Liver (tissue), 9 donors: Measurements from ENCODE around the gene STK4. TPM values are rescaled to one million over a fixed set of nuclear protein-coding genes. Genes with fewer than 3 reads are reported as not detected.

ENCODE experiments used
- DNase-seq: peaks from one replicate; pipeline ENCODE4 v3.0.0-alpha.2; 2017; ENCODE audit warnings: low spot score
- H3K27ac ChIP-seq, 2 donors: one replicate each; pipeline ENCODE4 v1.7.0; 2013; ENCODE audit warnings: inconsistent platforms in 2 of 2, low read length in 2 of 2, control low read depth in 1 of 2, low read depth in 1 of 2, mild to moderate bottlenecking in 1 of 2
- H3K27me3 ChIP-seq, 4 donors: one replicate each; pipeline versions ENCODE4 v1.6.1 to v1.7.0; 2013; ENCODE audit warnings: low read length in 3 of 4, inconsistent platforms in 1 of 4, mild to moderate bottlenecking in 1 of 4, moderate library complexity in 1 of 4; ENCODE audit not compliant: control insufficient read depth in 4 of 4, insufficient read depth in 4 of 4
- H3K36me3 ChIP-seq, 4 donors: one replicate each; pipeline versions ENCODE4 v1.6.1 to v1.7.0; 2013; ENCODE audit warnings: low read length in 3 of 4, mild to moderate bottlenecking in 3 of 4, low read depth in 1 of 4, moderate library complexity in 1 of 4; ENCODE audit not compliant: control insufficient read depth in 4 of 4, insufficient read depth in 3 of 4
- H3K4me1 ChIP-seq, 4 donors: one replicate each; pipeline versions ENCODE4 v1.6.1 to v1.7.0; 2013; ENCODE audit warnings: low read length in 3 of 4, mild to moderate bottlenecking in 3 of 4, moderate library complexity in 1 of 4; ENCODE audit not compliant: control insufficient read depth in 4 of 4, insufficient read depth in 4 of 4
- H3K4me3 ChIP-seq, 3 donors: one replicate each; pipeline versions ENCODE4 v1.6.1 to v1.7.0; 2013; ENCODE audit warnings: low read length in 3 of 3, control low read depth in 1 of 3, low read depth in 1 of 3, mild to moderate bottlenecking in 1 of 3
- H3K9ac ChIP-seq, 2 donors: one replicate each; pipeline ENCODE4 v1.7.0; 2013; ENCODE audit warnings: low read length in 2 of 2, mild to moderate bottlenecking in 2 of 2, moderate library complexity in 2 of 2, control low read depth in 1 of 2, low read depth in 1 of 2
- H3K9me3 ChIP-seq, 4 donors: one replicate each; pipeline versions ENCODE4 v1.6.1 to v1.7.0; 2013; ENCODE audit warnings: low read length in 3 of 4; ENCODE audit not compliant: control insufficient read depth in 4 of 4
- ATF3 ChIP-seq: IDR thresholded peaks from 2 replicates; pipeline ENCODE4 v1.6.1; 2016; ENCODE audit warnings: antibody characterized with exemption
- CTCF ChIP-seq: fragments of 150-350 bp; IDR thresholded peaks from 2 replicates; pipeline ENCODE4 v1.5.1; 2017; ENCODE audit warnings: improper control_type of control experiment, low read depth, low read length; ENCODE audit not compliant: missing input control
- EGR1 ChIP-seq, 2 donors: IDR thresholded peaks; 2 replicates each; pipeline ENCODE4 v1.6.1; 2016 to 2018; ENCODE audit warnings: antibody characterized with exemption in 2 of 2, low read depth in 2 of 2
- FOXA2 ChIP-seq: IDR thresholded peaks from 2 replicates; pipeline ENCODE4 v1.6.1; 2016; ENCODE audit warnings: antibody characterized with exemption
- GABPA ChIP-seq, 2 donors: IDR thresholded peaks in 1 of 2; conservative IDR thresholded peaks in 1 of 2; 2 replicates each; pipeline ENCODE4 v1.6.1; 2016; ENCODE audit warnings: antibody characterized with exemption in 2 of 2, mild to moderate bottlenecking in 1 of 2, moderate library complexity in 1 of 2
- HNF4A ChIP-seq, 2 donors: conservative IDR thresholded peaks; 2 replicates each; pipeline ENCODE4 v1.6.1; 2016; ENCODE audit warnings: antibody characterized with exemption in 2 of 2, mild to moderate bottlenecking in 2 of 2
- HNF4G ChIP-seq: IDR thresholded peaks from 2 replicates; pipeline ENCODE4 v1.6.1; 2016; ENCODE audit warnings: antibody characterized with exemption
- JUND ChIP-seq, 2 donors: IDR thresholded peaks; 2 replicates each; pipeline ENCODE4 v1.6.1; 2016; ENCODE audit warnings: antibody characterized with exemption in 2 of 2
- MAX ChIP-seq: IDR thresholded peaks from 2 replicates; pipeline ENCODE4 v1.6.1; 2016; ENCODE audit warnings: antibody characterized with exemption
- NR2F2 ChIP-seq: IDR thresholded peaks from 2 replicates; pipeline ENCODE4 v1.6.1; 2016; ENCODE audit warnings: antibody characterized with exemption
- RAD21 ChIP-seq, 2 donors: IDR thresholded peaks; 2 replicates each; pipeline ENCODE4 v1.6.1; 2016; ENCODE audit warnings: antibody characterized with exemption in 2 of 2, mild to moderate bottlenecking in 2 of 2
- RXRA ChIP-seq, 2 donors: IDR thresholded peaks; 2 replicates each; pipeline ENCODE4 v1.6.1; 2017 to 2018; ENCODE audit warnings: antibody characterized with exemption in 2 of 2, mild to moderate bottlenecking in 1 of 2
- SP1 ChIP-seq: IDR thresholded peaks from 2 replicates; pipeline ENCODE4 v1.6.1; 2018; ENCODE audit warnings: antibody characterized with exemption, mild to moderate bottlenecking
- TAF1 ChIP-seq: conservative IDR thresholded peaks from 2 replicates; pipeline ENCODE4 v1.6.1; 2016; ENCODE audit warnings: antibody characterized with exemption, mild to moderate bottlenecking
- YY1 ChIP-seq: IDR thresholded peaks from 2 replicates; pipeline ENCODE4 v1.6.1; 2016; ENCODE audit warnings: antibody characterized with exemption, mild to moderate bottlenecking
- ZBTB33 ChIP-seq: IDR thresholded peaks from 2 replicates; pipeline ENCODE4 v1.6.1; 2016; ENCODE audit warnings: antibody characterized with exemption
- WGBS: extraction: QIAGEN DNeasy Blood & Tissue Kit; methylation state at CpG from one replicate; pipeline ENCODE4 v1.1.7; 2013; 5-methylcytosine and 5-hydroxymethylcytosine counted together
- polyA plus RNA-seq, 2 donors: library from polyadenylated mRNA; stranded (reverse) in 1 of 2; unstranded in 1 of 2; fragments of 200-250 nt in 1 of 2; fragments of >200 nt in 1 of 2; fragmentation: Nextera tagmentation in 1 of 2; extraction: Ambion mirVana in 1 of 2; gene quantifications; one replicate each; pipeline versions ENCODE4 v1.2.1 to v1.2.3, GENCODE V29; 2013 to 2015
- total RNA-seq, 2 donors: library from RNA; depleted of rRNA; stranded (reverse); fragments of >200 nt; gene quantifications; one replicate each; pipeline ENCODE4 v1.2.3, GENCODE V29; 2014
- donor health status: healthy.
- donor health status: healthy.
- donor health status: healthy.
- donor health status: healthy.
- donor health status: healthy.

STK4 gene
- total and polyA plus RNA-seq, 4 donors = 3.7 to 20.8 (median 13.9) TPM

GRCh38 chr20:44965651-44966029 is 672 bp upstream of the STK4 start:
- Histone ChIP-seq H3K4me1 (peaks cover 0 to 25% (median 20%) of the 10 kb centered on the region in 4 donors), H3K9me3 (no peaks in the 10 kb centered on the region), H3K27me3 (no peaks in the 10 kb centered on the region), H3K4me3 (peak overlapping the region; percentile 78 to 86 (median 83)), H3K9ac (peak overlapping the region in 1 of 2 donors; percentile 75), H3K27ac (peak overlapping the region; percentile 74 to 80), H3K36me3 (no peaks in the 10 kb centered on the region)
- TF ChIP-seq ATF3 (no peak), TAF1 (no peak), RXRA (IDR thresholded peaks at IDR 0.05) (no peak), RAD21 (IDR thresholded peaks at IDR 0.05) (no peak), NR2F2 (no peak), HNF4A (conservative IDR thresholded peaks at IDR 0.05) (no peak), MAX (no peak), HNF4G (no peak), ZBTB33 (no peak)
- 46% methylated on average over 5 of the region's 5 CpGs for WGBS
- DNase-seq = no peak

GRCh38 chr20:44967207-44967807 is 995 bp downstream of the STK4 start:
- Histone ChIP-seq H3K27me3 (no peaks in the 10 kb centered on the region), H3K4me3 (peak overlapping the region; percentile 78 to 86 (median 83)), H3K9ac (peak overlapping the region in 1 of 2 donors; percentile 77), H3K27ac (peak overlapping the region; percentile 74 to 80), H3K4me1 (peaks cover 0 to 25% (median 19%) of the 10 kb centered on the region in 4 donors), H3K9me3 (no peaks in the 10 kb centered on the region), H3K36me3 (peaks cover 0 to 4% (median 0%) of the 10 kb centered on the region in 4 donors)
- TF ChIP-seq HNF4G (no peak), RAD21 (IDR thresholded peaks at IDR 0.05) (no peak), JUND (IDR thresholded peaks at IDR 0.05) (no peak)
- WGBS = 38% methylated on average over 5 of the region's 5 CpGs
- DNase-seq = no peak

GRCh38 chr20:44969300-44969894 is 3.1 kb downstream of the STK4 start:
- Histone ChIP-seq H3K9ac (no peak overlapping the region), H3K4me3 (no peak overlapping the region), H3K27me3 (no peaks in the 10 kb centered on the region), H3K4me1 (peaks cover 0 to 25% (median 19%) of the 10 kb centered on the region in 4 donors), H3K27ac (no peak overlapping the region), H3K36me3 (peaks cover 0 to 20% (median 5%) of the 10 kb centered on the region in 4 donors), H3K9me3 (no peaks in the 10 kb centered on the region)
- WGBS = 75% methylated on average over 3 of the region's 3 CpGs
- DNase-seq = no peak
- no peak for TF ChIP-seq NR2F2
- no peak for TF ChIP-seq TAF1
- TF ChIP-seq MAX = no peak
- TF ChIP-seq CTCF = no peak
- no peak for TF ChIP-seq RAD21 (IDR thresholded peaks at IDR 0.05)
- no peak for TF ChIP-seq ZBTB33
- no peak for TF ChIP-seq EGR1 (IDR thresholded peaks at IDR 0.05; ENCODE audit: low read depth in 2 of 2)
- no peak for TF ChIP-seq GABPA (IDR thresholded peaks at IDR 0.05 in 1 of 2, conservative IDR thresholded peaks at IDR 0.05 in 1 of 2)
- no peak for TF ChIP-seq ATF3
- no peak for TF ChIP-seq YY1
- TF ChIP-seq HNF4G = no peak
- TF ChIP-seq SP1 = no peak
- no peak for TF ChIP-seq FOXA2
- TF ChIP-seq RXRA (IDR thresholded peaks at IDR 0.05) = no peak
- TF ChIP-seq JUND (IDR thresholded peaks at IDR 0.05) = no peak
